ENCODE results near the gene BPIFB6. TPM values are rescaled to one million over a fixed set of nuclear protein-coding genes. Genes with fewer than 3 reads are reported as not detected.

Gene BPIFB6
- total RNA-seq, 1 donor from 2014 or later = not detected

GRCh38 chr20:33072813-33073212, 41.4 kb downstream of the BPIFB6 start:
- H3K36me3 Mint-ChIP-seq (ENCODE audit: low read depth) = no peaks in the 10 kb centered on the region
- no peak overlapping the region for H3K27ac Mint-ChIP-seq
- no peaks in the 10 kb centered on the region for H3K9me3 Mint-ChIP-seq
- intact Hi-C loops (cut with micrococcal nuclease) = no loop called here
- H3K4me3 Mint-ChIP-seq = no peak overlapping the region
- no peak for DNase-seq (ENCODE audit: low spot score)
- H3K27me3 Mint-ChIP-seq (ENCODE audit: insufficient read depth) = peaks cover 2% of the 10 kb centered on the region
- H3K4me1 Mint-ChIP-seq (ENCODE audit: low read depth) = no peaks in the 10 kb centered on the region

DNA sequence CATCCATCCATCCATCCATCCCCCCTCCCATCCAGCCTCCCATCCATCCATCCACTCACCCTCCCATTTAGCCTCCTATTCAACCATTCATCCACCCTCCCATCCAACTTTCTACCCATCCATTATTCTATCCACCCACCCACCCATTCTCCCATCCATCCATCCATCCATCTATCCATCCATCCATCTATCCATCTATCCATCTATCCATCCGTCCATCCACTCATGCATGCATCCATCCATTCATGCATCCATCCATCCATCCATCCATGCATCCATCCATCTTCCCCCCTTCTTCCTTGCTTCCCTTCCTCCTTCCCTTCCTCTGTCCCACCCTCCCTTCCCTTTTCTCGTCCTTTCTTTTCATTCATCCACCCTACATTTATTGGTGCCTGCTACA, 43.2 kb downstream of the BPIFB6 start:
- Mint-ChIP-seq H3K4me3 (no peak overlapping the region), H3K4me1 (ENCODE audit: low read depth) (no peaks in the 10 kb centered on the region), H3K27ac (no peak overlapping the region), H3K9me3 (no peaks in the 10 kb centered on the region), H3K36me3 (ENCODE audit: low read depth) (no peaks in the 10 kb centered on the region), H3K27me3 (ENCODE audit: insufficient read depth) (peaks cover 2% of the 10 kb centered on the region)
- intact Hi-C loops (cut with micrococcal nuclease) = no loop called here
- DNase-seq (ENCODE audit: low spot score) = no peak

- DNase-seq (ENCODE audit: low spot score) = no peak
- Mint-ChIP-seq H3K27me3 (ENCODE audit: insufficient read depth) (peaks cover 2% of the 10 kb centered on the region), H3K4me1 (ENCODE audit: low read depth) (no peaks in the 10 kb centered on the region), H3K27ac (no peak overlapping the region), H3K4me3 (no peak overlapping the region), H3K9me3 (no peaks in the 10 kb centered on the region), H3K36me3 (ENCODE audit: low read depth) (no peaks in the 10 kb centered on the region)
- intact Hi-C loops (cut with micrococcal nuclease) = no loop called here
Measured at GRCh38 chr20:33075281-33075680, 43.8 kb downstream of the BPIFB6 start.

DNA sequence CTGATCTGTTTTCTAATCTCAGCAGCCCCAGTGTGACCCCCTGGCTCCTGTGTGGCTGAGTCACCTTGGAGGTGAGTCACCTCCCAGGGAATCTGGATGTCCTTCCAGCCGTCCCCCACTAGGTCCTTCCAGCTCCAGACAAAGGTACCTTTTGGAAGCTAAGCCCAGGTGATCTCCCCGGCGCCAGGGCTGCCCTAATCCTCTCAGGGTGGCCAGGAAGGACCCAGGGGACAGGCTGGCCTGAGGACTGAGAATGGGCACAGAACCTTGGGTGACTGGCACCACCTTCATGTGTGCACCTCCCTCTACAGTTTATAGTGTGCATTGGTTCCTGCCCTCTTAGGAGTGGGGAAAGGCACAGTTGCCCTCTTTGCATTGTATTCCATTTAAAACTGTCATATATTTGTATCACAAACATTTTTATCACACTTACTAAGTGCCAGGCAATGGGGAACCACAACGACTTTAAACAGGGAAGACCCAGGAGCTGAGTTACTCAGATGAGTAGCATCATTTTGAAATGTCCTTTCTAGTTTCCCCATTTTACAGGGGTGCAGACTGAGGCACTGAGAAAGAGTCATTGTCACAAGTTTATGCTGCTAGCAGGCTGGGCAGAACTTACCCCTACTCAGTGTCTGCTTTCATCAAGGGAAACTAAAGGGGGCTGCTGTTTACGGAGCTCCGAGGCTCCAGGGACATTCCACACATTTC, 45.4 kb downstream of the BPIFB6 start:
- Mint-ChIP-seq H3K9me3 (no peaks in the 10 kb centered on the region), H3K4me3 (no peak overlapping the region), H3K27me3 (ENCODE audit: insufficient read depth) (peaks cover 5% of the 10 kb centered on the region), H3K36me3 (ENCODE audit: low read depth) (no peaks in the 10 kb centered on the region), H3K4me1 (ENCODE audit: low read depth) (no peaks in the 10 kb centered on the region), H3K27ac (no peak overlapping the region)
- DNase-seq (ENCODE audit: low spot score) = no peak
- intact Hi-C loops (cut with micrococcal nuclease) = no loop called here

- Mint-ChIP-seq H3K36me3 (ENCODE audit: low read depth) (no peaks in the 10 kb centered on the region), H3K27me3 (ENCODE audit: insufficient read depth) (peaks cover 5% of the 10 kb centered on the region), H3K27ac (no peak within 1 kb of the TSS), H3K4me1 (ENCODE audit: low read depth) (no peaks in the 10 kb centered on the region), H3K9me3 (no peaks in the 10 kb centered on the region), H3K4me3 (no peak within 1 kb of the TSS)
- intact Hi-C loops (cut with micrococcal nuclease) = no loop called here
- no peak for DNase-seq (ENCODE audit: low spot score)
Measured at GRCh38 chr20:33079259-33079658, 47.8 kb downstream of the BPIFB6 start, which contains the start of gene BPIFB4. Gene BPIFB4 (plus strand): TSS chr20:33079643. CDS start chr20:33081527, 1,884 bp downstream.

DNA sequence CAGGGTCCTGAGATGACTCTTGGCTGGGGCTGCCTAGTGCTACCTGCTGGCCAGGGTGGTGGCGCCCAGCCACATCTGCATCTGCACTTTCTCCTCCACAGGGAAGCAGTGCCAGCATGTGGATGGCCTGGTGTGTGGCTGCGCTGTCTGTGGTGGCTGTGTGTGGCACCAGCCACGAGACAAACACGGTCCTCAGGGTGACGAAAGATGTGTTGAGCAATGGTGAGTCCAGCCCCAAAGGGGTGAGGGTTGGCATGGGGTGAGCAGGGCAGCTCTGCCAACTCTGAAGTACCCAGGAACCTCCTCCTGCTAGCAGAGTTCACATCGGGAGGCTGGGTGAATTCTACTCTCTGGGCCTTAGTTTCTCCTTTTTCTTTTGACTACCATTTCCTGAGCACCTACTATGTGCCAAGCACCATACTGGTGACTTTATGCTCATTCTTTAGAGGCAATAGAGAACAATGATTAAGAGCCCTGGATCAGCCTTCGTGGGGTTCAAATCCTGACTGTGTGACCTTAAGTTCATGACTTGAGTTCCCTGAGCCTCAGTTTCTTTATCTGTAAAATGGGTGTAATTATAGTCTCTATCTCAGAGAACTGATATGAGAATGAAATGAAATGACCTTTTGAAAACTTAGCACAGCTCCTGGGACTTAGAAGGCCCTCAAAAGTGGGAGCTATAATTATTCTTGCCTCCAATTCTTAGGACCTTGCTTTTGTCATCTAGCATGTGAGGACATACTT, 50.1 kb downstream of the BPIFB6 start:
- Mint-ChIP-seq H3K4me1 (ENCODE audit: low read depth) (no peaks in the 10 kb centered on the region), H3K9me3 (no peaks in the 10 kb centered on the region), H3K27ac (no peak overlapping the region), H3K36me3 (ENCODE audit: low read depth) (no peaks in the 10 kb centered on the region), H3K4me3 (no peak overlapping the region), H3K27me3 (ENCODE audit: insufficient read depth) (peaks cover 3% of the 10 kb centered on the region)
- intact Hi-C loops (cut with micrococcal nuclease) = no loop called here
- DNase-seq (ENCODE audit: low spot score) = no peak

DNA sequence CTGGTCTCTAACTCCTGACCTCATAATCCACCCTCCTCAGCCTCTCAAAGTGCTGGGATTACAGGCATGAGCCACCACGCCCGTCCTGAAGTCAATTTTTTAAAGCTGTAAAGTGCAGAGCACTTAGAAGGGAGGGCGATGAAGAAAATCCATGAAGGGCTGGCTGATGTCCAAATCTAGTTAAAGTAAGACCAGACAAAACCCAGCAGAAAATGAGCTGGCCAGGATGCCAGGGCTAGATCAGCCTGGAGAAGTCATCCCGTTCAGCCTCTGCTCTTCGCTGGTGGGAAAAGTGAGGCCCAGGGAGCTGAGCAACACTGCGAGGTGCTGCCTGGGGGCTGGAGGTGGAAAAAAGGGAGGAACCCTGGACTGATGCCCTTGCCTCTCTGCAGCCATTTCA, 51.1 kb downstream of the BPIFB6 start:
- Mint-ChIP-seq H3K4me1 (ENCODE audit: low read depth) (no peaks in the 10 kb centered on the region), H3K27ac (no peak overlapping the region), H3K36me3 (ENCODE audit: low read depth) (no peaks in the 10 kb centered on the region), H3K4me3 (no peak overlapping the region), H3K27me3 (ENCODE audit: insufficient read depth) (peaks cover 3% of the 10 kb centered on the region), H3K9me3 (no peaks in the 10 kb centered on the region)
- DNase-seq (ENCODE audit: low spot score) = no peak
- intact Hi-C loops (cut with micrococcal nuclease) = no loop called here

GRCh38 chr20:33083544-33084340, 52.3 kb downstream of the BPIFB6 start:
- H3K4me3 Mint-ChIP-seq = no peak overlapping the region
- H3K27ac Mint-ChIP-seq = no peak overlapping the region
- no peaks in the 10 kb centered on the region for H3K36me3 Mint-ChIP-seq (ENCODE audit: low read depth)

DNA sequence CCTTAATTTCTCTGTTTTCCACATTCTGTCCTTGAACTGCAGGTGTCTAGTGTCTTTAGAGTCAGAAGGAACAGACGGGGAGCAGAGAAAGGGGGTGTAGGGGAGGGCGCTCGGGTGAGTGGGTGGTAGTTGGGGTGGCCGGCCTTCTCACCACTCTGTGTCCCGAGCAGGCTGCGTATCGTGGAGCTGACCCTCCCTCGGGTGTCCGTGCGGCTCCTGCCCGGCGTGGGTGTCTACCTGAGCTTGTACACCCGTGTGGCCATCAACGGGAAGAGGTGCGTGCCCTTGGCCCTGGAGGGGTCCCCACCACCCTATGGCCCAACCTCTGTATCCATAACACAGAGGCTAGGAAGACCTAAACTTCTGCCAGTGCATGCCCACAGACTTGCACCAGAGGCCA, 53.3 kb downstream of the BPIFB6 start:
- Mint-ChIP-seq H3K27me3 (ENCODE audit: insufficient read depth) (peaks cover 3% of the 10 kb centered on the region), H3K27ac (no peak overlapping the region), H3K4me1 (ENCODE audit: low read depth) (no peaks in the 10 kb centered on the region), H3K9me3 (no peaks in the 10 kb centered on the region), H3K36me3 (ENCODE audit: low read depth) (no peaks in the 10 kb centered on the region), H3K4me3 (no peak overlapping the region)
- no peak for DNase-seq (ENCODE audit: low spot score)
- intact Hi-C loops (cut with micrococcal nuclease) = no loop called here

More at GRCh38 chr20:33083544-33084340, 52.3 kb downstream of the BPIFB6 start:
- Mint-ChIP-seq H3K9me3 (no peaks in the 10 kb centered on the region), H3K27me3 (ENCODE audit: insufficient read depth) (peaks cover 3% of the 10 kb centered on the region), H3K4me1 (ENCODE audit: low read depth) (no peaks in the 10 kb centered on the region)
- DNase-seq (ENCODE audit: low spot score) = no peak
- intact Hi-C loops (cut with micrococcal nuclease) = no loop called here

DNA sequence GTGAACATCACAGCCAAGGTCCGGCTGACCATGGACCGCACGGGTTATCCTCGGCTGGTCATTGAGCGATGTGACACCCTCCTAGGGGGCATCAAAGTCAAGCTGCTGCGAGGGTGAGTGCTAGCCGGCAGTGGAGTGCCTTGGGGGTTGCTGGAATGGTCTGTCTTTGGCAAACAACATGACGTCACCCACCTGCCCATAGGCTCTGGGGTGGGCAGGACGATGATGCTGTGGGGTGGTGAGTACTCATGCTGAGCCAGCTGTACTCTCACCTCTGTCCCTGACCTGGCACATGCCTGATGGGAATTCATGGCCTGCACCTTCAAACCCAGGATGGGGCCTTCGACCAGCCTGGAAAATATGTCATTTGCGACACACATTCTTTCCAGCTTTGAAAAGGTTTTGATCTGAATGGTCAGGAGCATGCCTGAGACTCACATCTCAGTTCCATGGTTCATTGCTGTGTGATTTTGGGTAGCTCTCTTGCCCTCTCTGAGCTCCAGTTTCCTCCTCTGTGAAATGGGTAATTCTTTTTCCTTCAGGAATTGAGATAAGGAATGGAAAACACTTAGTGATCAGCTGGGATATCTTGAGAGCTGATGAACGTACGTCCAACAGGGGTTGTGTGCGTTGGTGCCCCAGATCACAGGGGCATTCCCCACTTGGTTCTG, 54.7 kb downstream of the BPIFB6 start:
- Mint-ChIP-seq H3K27ac (no peak overlapping the region), H3K36me3 (ENCODE audit: low read depth) (no peaks in the 10 kb centered on the region), H3K27me3 (ENCODE audit: insufficient read depth) (peaks cover 3% of the 10 kb centered on the region), H3K9me3 (no peaks in the 10 kb centered on the region), H3K4me3 (no peak overlapping the region), H3K4me1 (ENCODE audit: low read depth) (no peaks in the 10 kb centered on the region)
- no peak for DNase-seq (ENCODE audit: low spot score)
- intact Hi-C loops (cut with micrococcal nuclease) = no loop called here

- intact Hi-C loops (cut with micrococcal nuclease) = no loop called here
- Mint-ChIP-seq H3K27me3 (ENCODE audit: insufficient read depth) (no peaks in the 10 kb centered on the region), H3K36me3 (ENCODE audit: low read depth) (no peaks in the 10 kb centered on the region), H3K27ac (no peak overlapping the region), H3K4me1 (ENCODE audit: low read depth) (no peaks in the 10 kb centered on the region), H3K9me3 (no peaks in the 10 kb centered on the region), H3K4me3 (no peak overlapping the region)
- DNase-seq (ENCODE audit: low spot score) = no peak
Measured at GRCh38 chr20:33091147-33091546, 59.7 kb downstream of the BPIFB6 start.

DNA sequence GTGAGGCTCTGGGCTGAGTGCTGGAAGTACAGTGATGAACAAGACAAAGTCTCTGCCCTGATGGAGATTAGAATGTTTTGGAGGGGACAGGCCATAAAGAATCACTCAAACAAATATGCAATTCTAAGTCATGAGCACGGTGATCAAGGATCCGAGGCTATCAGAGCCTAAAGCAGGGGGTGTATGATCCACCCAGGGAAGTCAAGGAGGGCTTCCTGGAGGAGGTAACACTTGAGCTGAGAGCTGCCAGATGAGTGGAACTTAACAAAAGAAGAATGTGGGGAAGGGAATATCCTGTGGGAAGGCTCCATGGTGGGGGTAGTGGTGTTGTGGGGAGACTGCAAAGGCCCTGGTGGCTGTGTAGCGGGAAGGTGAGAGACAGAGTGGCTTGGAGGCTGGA, 60.2 kb downstream of the BPIFB6 start:
- DNase-seq (ENCODE audit: low spot score) = no peak
- Mint-ChIP-seq H3K27me3 (ENCODE audit: insufficient read depth) (no peaks in the 10 kb centered on the region), H3K4me1 (ENCODE audit: low read depth) (no peaks in the 10 kb centered on the region), H3K27ac (no peak overlapping the region), H3K9me3 (no peaks in the 10 kb centered on the region), H3K36me3 (ENCODE audit: low read depth) (no peaks in the 10 kb centered on the region), H3K4me3 (no peak overlapping the region)
- intact Hi-C loops (cut with micrococcal nuclease) = no loop called here

All from activated T-helper 1 cell treated with anti-CD3 and anti-CD28 coated beads, Interleukin-12 subunit alpha, Interleukin-12 subunit beta, Interleukin-2, Interleukin-4 antibody, amounts not matched to agents 30 ng/mL and 10 ng/mL and 1 ng/mL, durations not matched to agents 14 hours and 24 hours and 36 hours (primary cell).